Parathyroid adenoma (tissue), 2 donors: ENCODE measurements around the gene TMEM82.

Experiments
- H2AFZ ChIP-seq: fragments of 300-600 bp; sonication (generic); one replicate; pipeline ENCODE4 v1.7.0; 2017; ENCODE audit warnings: antibody characterized with exemption, mild to moderate bottlenecking
- H3K27ac ChIP-seq: fragments of 300-600 bp; sonication (generic); one replicate; pipeline ENCODE4 v1.7.0; 2017
- H3K27me3 ChIP-seq: fragments of 300-600 bp; sonication (generic); one replicate; pipeline ENCODE4 v1.7.0; 2017; ENCODE audit warnings: low read length; ENCODE audit not compliant: control insufficient read depth, insufficient read depth
- H3K36me3 ChIP-seq: fragments of 300-600 bp; sonication (generic); one replicate; pipeline ENCODE4 v1.7.0; 2017; ENCODE audit warnings: low read length; ENCODE audit not compliant: control insufficient read depth, insufficient read depth
- H3K4me1 ChIP-seq: fragments of 300-600 bp; sonication (generic); one replicate; pipeline ENCODE4 v1.7.0; 2017; ENCODE audit warnings: control low read depth
- H3K4me2 ChIP-seq: fragments of 300-600 bp; sonication (generic); one replicate; pipeline ENCODE4 v1.7.0; 2017; ENCODE audit warnings: low read length
- H3K4me3 ChIP-seq: fragments of 300-600 bp; sonication (generic); one replicate; pipeline ENCODE4 v1.7.0; 2017; ENCODE audit warnings: low read depth, low read length
- H3K79me2 ChIP-seq: fragments of 300-600 bp; sonication (generic); one replicate; pipeline ENCODE4 v1.7.0; 2017; ENCODE audit warnings: control low read depth
- H3K9ac ChIP-seq: fragments of 300-600 bp; sonication (generic); one replicate; pipeline ENCODE4 v1.7.0; 2017; ENCODE audit warnings: mild to moderate bottlenecking
- H3K9me3 ChIP-seq: fragments of 300-600 bp; sonication (generic); one replicate; pipeline ENCODE4 v1.7.0; 2017; ENCODE audit warnings: low read length; ENCODE audit not compliant: control insufficient read depth
- CTCF ChIP-seq: fragments of 300-600 bp; sonication (generic); IDR thresholded peaks from one replicate; pipeline ENCODE4 v1.7.0; 2017; ENCODE audit warnings: antibody characterized with exemption, mild to moderate bottlenecking
- donor health status: primary hyperparathyroidism.

Gene TMEM82

DNA sequence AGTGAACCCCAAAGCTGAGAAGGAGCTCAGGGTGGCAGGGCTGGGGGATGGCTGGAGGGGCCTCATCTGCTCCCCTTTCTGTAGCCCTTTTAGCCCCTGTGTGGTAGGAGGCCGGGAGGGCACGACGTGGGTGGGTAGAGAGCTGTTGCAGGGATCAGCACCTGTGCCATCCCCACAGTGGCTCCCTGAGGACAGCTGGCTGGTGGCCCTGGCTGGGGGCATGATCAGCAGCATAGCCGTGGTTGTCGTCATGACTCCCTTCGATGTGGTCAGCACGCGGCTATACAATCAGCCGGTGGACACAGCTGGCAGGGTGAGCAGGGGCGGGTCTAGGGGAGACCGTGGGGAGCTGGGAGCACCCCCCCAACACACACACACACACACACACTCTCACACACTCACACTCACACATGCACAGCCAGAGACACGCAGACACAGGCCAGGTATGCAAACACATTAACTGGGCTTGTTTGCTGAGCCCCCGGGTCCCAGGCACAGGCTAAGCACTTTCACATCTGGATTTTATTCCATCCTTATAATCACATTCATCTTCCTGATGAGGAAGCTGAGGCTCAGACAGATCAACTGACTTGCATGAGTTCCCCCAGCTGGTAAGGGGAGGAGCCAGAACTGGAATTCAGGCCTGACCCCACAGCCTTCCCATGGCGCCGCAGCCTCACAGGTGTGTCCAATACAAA lies 3.7 kb upstream of the TMEM82 start:
- Histone ChIP-seq H3K4me3 (no peak overlapping the region), H2AFZ (no peak overlapping the region), H3K4me2 (no peak overlapping the region), H3K4me1 (peaks cover 14% of the 10 kb centered on the region), H3K9me3 (no peaks in the 10 kb centered on the region), H3K27ac (no peak overlapping the region), H3K9ac (no peak overlapping the region), H3K36me3 (no peaks in the 10 kb centered on the region), H3K79me2 (no peaks in the 10 kb centered on the region), H3K27me3 (no peaks in the 10 kb centered on the region)
- TF ChIP-seq CTCF: no peak

DNA sequence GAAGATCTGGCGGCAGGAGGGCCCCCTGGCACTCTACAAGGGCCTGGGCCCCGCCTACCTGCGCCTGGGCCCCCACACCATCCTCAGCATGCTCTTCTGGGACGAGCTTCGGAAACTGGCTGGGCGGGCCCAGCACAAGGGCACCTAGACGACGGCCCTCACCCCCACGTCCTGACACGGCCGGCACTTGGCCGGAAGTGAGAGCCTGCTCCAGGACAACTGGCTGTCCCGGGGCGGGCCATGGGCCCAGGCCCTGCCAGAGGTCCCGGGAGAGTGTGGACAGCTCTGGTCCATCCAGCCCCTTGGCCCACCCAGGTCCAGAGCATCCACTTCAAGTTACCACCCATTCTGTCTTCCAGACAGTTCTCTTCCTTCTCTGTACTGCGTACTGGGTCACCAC lies 3.0 kb upstream of the TMEM82 start:
- no peaks in the 10 kb centered on the region for H3K79me2 ChIP-seq
- TF ChIP-seq CTCF: no peak
- H3K9ac ChIP-seq: no peak overlapping the region
- no peak overlapping the region for H3K27ac ChIP-seq
- H3K36me3 ChIP-seq: no peaks in the 10 kb centered on the region
- no peak overlapping the region for H2AFZ ChIP-seq
- no peaks in the 10 kb centered on the region for H3K9me3 ChIP-seq
- H3K4me2 ChIP-seq: no peak overlapping the region
- H3K4me3 ChIP-seq: no peak overlapping the region
- H3K27me3 ChIP-seq: no peaks in the 10 kb centered on the region
- peaks cover 14% of the 10 kb centered on the region for H3K4me1 ChIP-seq

GRCh38 chr1:15739745-15740144 lies 2.6 kb upstream of the TMEM82 start:
- no peaks in the 10 kb centered on the region for H3K79me2 ChIP-seq
- TF ChIP-seq CTCF: no peak
- H3K36me3 ChIP-seq: no peaks in the 10 kb centered on the region
- H3K9me3 ChIP-seq: no peaks in the 10 kb centered on the region
- H3K27me3 ChIP-seq: no peaks in the 10 kb centered on the region
- H2AFZ ChIP-seq: no peak overlapping the region
- H3K4me1 ChIP-seq: peaks cover 14% of the 10 kb centered on the region
- H3K9ac ChIP-seq: no peak overlapping the region
- H3K27ac ChIP-seq: no peak overlapping the region
- H3K4me2 ChIP-seq: no peak overlapping the region
- H3K4me3 ChIP-seq: no peak overlapping the region

- no peak overlapping the region for H3K27ac ChIP-seq
- H3K9ac ChIP-seq: no peak overlapping the region
- H3K4me3 ChIP-seq: no peak overlapping the region
- peak overlapping the region; percentile 47 for H3K4me2 ChIP-seq
- peak; percentile 81 for TF ChIP-seq CTCF
- H3K36me3 ChIP-seq: no peaks in the 10 kb centered on the region
- no peaks in the 10 kb centered on the region for H3K27me3 ChIP-seq
- no peaks in the 10 kb centered on the region for H3K79me2 ChIP-seq
- peak overlapping the region; percentile 46 for H2AFZ ChIP-seq
- H3K4me1 ChIP-seq: peaks cover 4% of the 10 kb centered on the region
- H3K9me3 ChIP-seq: no peaks in the 10 kb centered on the region
Observed at GRCh38 chr1:15740924-15741850, 1.1 kb upstream of the TMEM82 start.
